HG03280 (cell line): ENCODE measurements around the gene ONECUT2.
"Not testable (repeated sequence)": the region's sequence is repeated elsewhere in the genome, so short reads cannot be mapped to it uniquely, and the experiment has no call there.

Experiments
- ATAC-seq: cut with Tn5 transposase; IDR thresholded peaks from one replicate; pipeline ENCODE4 v1.9.1; 2021; ENCODE audit warnings: mild to moderate bottlenecking, moderate library complexity; ENCODE audit not compliant: unreplicated experiment

ONECUT2 gene

DNA sequence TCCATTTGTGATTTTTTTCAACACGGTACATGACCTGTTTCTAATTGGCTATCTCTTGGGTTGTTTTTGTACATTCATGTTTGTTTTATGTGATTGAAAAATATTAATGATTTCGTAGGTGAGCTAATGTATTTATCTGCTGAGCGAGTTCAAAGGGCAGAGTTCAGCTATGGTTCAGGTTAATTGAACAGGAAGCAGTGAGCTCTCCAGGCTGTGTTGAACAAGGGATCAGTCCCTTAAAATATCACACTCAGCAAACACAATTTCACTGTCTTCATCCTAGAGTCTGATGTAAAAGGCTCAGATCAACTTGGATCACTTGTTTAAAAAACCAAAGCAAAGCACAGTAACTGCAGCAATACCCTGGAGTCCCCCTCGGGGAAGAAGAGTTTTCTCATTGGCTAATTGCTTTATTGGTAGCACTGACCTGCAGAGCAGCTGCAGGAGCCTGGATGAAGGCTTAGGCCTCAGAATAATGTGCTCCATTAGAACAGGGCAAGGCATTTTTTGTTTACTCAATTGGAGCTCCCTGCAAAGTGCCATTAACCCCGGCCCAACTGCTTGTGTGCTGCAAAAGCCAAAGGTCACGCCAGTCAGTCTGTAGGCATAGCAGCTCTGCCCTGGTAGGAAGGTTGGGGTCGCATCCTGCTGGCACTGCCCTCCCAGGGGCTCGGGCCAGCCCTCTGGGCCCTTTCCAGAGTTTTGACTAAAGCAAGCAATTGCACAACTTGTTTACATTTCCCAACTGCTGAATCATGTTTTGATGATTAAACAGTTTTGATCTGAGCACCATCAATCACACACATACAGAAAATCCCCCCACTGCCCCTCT lies 10.5 kb downstream of the ONECUT2 start:
- no peak for ATAC-seq

DNA sequence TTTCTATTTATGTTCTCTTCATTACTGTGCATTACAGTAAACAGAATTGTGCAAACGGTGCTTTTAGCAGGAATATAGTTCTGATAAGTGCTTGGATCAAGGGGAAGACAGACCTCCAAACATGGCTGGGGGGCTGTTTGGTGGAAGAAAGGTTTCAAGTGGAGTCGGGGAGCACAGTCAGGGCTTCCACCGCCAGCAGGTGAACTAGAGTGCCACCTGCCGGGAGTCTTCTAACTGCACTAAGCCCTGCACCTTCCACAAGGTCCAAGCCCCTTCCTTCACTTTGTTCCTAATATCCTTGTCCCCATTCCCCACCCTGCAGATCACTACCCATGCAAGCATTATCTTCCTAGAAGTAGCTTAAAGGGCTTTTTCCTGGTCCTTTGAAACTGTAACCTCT lies 11.1 kb downstream of the ONECUT2 start:
- ATAC-seq = no peak

GRCh38 chr18:57447154-57447621 lies 12.0 kb downstream of the ONECUT2 start:
- ATAC-seq = no peak

- ATAC-seq = no peak
These were observed 20.5 kb downstream of the ONECUT2 start for GRCh38 chr18:57455576-57456129.

DNA sequence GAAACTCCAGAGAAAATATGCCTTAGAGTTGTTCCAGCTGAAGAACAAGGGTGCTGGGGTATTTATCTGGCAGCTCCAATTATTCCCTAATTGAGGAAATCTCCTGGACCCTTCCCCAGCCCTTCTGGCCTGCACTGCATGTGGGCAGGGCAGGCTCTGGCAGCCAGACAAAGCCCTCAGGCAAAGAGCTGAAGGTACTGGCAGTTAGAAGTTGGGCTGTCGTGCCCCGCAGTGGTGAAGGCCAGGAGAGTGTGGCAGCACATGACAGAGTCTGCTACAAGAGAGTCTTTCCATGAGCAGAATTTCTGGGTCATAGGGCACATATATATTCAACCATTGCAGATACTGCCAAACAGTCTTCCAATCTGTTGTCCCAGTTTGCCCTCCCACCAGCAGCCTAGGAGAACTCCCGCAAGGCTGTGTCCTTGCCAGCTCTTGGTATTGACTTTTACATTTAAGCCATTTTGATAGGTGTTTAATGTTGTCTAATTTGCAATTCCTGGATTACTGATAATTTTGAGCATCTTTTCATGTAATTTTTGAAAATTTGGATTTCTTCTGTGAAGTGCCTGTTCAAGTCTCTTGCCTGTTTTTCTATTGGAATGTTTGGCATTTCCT lies 26.6 kb downstream of the ONECUT2 start:
- no peak for ATAC-seq

- no peak for ATAC-seq
These were observed 31.1 kb downstream of the ONECUT2 start for GRCh38 chr18:57466307-57466706.

DNA sequence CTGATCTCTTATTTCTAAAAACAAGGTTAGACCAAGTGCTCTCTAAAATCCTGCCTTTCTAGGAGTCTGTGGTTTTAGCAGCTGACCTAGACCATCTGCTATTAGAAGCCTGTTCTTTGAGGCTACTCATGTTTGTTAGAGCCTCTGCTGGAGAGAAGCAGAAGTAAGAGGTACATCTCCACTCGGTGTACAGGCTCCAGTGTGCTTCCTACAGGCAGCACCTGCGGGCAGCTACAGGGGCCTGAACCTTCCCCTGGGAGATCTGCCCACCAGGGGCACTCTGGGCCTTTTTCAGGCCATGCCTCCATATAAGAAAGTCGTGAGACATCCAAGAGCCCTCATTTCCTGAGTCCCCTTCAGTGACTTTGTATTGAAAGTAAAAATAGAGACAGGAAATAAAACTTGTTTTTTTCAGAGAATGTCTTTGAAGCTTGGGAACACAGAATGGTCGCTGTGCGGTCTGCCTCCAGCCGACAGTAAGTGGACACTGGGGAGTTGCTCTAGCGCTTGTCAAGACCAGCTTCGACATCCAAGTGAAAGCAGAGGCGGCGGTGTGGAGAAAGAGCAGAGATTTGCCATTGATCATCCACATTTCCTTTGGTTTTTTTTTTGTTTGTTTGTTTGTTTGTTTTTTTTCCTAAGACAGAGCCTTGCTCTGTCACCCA lies 31.7 kb downstream of the ONECUT2 start:
- no peak for ATAC-seq

DNA sequence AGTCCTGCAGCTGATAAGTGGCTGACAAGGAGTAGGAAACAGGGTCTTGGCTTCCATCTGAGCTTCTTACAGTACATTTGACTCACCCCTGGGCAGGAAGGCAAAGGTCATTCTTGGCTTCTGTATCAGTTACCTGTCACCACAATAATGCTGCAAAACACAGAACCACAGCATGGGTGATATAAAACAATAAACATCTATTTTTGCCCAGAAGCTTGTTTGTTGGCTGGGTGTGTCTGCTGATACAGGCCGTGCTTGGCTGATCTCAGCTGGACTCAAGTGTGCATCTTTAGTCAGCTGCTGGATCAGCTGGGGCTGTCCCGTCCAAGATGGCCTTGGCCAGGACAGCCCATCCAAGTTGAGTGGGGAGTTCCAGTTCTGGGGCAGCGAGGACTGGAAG lies 34.7 kb downstream of the ONECUT2 start:
- ATAC-seq = no peak

DNA sequence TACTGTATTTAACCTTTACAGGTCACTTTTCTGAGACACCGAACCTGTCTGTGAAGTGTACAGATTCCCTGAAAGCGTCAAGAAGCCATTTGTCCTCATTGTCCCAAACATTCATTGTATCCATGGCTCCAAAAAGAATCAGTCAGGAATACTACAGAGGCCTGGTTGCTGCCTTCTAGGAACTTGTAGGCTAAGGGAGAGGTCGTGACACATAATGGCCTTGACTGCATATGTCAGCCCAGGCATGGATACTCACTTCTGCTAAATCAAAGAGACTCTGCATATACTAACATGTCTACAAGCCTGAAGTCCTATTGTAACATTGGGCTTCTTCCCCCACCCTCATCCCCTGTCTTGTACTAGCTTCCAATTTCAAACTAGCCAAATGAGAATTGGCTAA lies 40.2 kb downstream of the ONECUT2 start:
- no peak for ATAC-seq

GRCh38 chr18:57475903-57476302 lies 40.7 kb downstream of the ONECUT2 start:
- no peak for ATAC-seq

DNA sequence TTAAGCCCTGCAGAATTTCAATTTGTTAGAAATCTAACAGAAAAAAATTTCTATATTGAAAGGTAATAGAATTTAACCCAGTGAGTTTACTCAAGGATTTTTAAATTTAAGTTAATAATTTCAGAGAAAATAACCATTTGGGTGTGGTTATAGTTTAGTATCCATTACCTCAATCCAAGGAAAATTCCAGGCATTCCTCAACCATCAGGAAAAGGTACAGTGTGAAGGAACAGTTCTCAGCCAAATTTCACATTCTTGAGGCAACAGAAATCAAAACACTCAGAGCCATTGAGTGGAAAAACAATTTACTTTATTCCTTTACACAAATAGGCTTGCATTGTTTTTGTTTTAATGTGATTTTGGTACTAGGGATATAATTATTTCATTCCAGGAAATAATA lies 45.6 kb downstream of the ONECUT2 start:
- ATAC-seq = no peak

- ATAC-seq = no peak
These were observed 62.5 kb downstream of the ONECUT2 start for GRCh38 chr18:57497372-57498294.

DNA sequence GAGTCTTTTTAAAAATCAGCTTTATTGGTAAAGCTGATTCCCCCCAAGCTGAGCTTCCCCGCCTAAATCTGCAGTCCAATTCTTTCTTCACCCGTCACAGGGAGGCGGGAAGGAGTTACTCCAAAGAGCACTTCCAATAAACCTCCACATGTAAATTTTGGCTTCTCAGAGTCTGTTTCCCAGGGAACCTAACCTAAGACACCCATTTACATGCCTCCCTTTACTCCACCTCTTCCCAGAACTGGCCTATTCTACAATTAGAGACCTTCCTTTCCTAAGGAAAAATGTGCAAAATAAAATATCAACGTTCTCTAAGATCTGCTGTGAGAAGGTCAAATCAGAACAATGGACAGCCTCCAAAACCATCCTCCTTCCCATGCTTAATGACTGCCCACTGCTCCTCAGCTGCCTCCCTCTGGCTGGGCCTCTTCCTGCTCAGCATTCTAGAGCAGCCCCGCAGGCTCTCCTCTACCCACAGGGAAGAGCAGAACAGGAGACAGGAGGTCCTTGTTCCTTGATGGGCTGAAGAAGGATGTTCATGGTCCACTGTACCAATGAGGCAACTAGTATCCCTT lies 63.6 kb downstream of the ONECUT2 start:
- no peak for ATAC-seq

- ATAC-seq = no peak
These were observed 67.5 kb downstream of the ONECUT2 start for GRCh38 chr18:57502624-57503023.

GRCh38 chr18:57505231-57505630 lies 70.1 kb downstream of the ONECUT2 start:
- ATAC-seq = no peak

DNA sequence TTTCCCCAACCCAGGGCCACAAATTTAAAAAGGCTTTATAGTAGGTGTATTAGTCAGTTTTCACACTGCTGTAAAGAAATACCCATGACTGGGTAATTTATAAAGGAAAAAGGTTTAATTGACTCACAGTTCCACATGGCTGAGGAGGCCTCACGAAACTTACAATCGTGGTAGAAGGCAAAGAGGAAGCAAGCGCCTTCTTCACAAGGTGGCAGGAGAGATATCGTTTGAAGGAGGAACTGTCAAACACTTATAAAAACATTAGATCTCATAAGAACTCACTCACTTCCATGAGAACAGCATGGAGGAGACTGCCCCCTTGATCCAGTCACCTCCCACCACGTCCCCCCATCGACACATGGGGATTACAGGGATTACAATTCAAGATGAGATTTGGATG lies 80.9 kb downstream of the ONECUT2 start:
- ATAC-seq = no peak

DNA sequence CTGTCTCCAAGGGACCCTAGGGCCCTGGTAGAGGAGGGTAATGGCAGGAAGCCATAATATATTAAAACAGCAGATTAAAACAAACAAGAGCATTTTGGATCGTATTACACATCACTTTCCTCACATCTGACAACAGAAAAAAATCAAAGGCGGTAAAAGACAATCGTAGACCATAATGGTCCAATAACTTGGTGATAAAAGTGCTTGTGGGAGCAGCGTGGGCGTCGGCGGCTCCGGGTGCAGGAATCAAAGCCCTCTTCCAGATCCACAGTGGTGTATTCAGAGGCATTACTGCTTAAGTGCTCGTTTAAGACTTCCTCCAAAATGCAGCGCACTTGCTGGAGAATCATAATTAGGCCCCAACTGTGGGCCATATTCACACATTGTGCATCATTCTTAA lies 83.4 kb downstream of the ONECUT2 start:
- no peak for ATAC-seq

DNA sequence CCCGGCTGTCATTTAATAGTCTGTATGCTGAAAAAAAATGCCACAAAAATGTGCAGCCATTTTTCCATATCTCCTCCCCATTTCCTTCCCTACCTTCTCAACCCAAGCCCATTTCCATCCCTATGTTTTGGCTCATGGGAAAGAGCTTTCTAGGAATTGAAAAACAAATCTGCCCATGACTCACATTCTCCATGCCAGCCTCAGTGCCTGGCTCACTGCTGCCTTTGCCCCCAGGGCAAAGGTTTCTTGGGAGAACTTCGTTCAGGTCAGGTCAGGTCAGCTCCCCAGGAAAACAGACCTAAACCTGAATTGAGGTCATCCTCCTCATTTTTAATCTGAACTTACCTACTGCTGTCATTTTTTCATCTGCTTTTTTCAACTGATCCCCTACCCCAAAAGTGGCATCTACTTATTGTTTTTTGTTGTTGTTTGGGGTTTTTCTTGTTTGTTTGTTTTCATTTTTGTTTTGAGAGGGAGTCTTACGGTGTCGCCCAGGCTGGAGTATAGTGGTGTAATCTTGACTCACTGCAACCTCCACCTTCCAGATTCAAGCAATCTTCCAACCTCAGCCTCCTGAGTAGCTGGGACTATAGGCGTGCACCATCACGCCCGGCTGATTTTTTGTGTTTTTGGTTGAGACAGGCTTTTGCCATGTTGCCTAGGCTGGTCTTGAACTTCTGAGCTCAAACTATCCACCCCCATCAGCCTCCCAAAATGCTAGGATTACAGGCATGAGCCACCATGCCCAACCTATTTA lies 84.7 kb downstream of the ONECUT2 start:
- no peak for ATAC-seq

- ATAC-seq = not testable (repeated sequence)
These were observed 87.2 kb downstream of the ONECUT2 start for GRCh38 chr18:57522348-57522747.
